ENCODE results near the gene RBM20. TPM values are rescaled to one million over a fixed set of nuclear protein-coding genes. Genes with fewer than 3 reads are reported as not detected.

The RBM20 gene
- total and polyA plus RNA-seq, 2 experiments from 2014 or later: 0.05 to 0.17 TPM

GRCh38 chr10:110631934-110632333 is 12.2 kb upstream of the RBM20 start:
- H3K27me3 Mint-ChIP-seq (ENCODE audit: insufficient read depth, low read depth, poor library complexity): no peaks in the 10 kb centered on the region
- Histone ChIP-seq H3K79me2 (replicated peaks; ENCODE audit: insufficient read depth) (no peaks in the 10 kb centered on the region), H4K20me1 (replicated peaks; ENCODE audit: insufficient read depth) (no peaks in the 10 kb centered on the region), H3F3A (replicated peaks; ENCODE audit: low read depth) (no peaks in the 10 kb centered on the region), H2AFZ (no peak overlapping the region), H3K9me2 (ENCODE audit: insufficient read depth) (no peaks in the 10 kb centered on the region), H3K36me3 (ENCODE audit: insufficient read depth) (no peaks in the 10 kb centered on the region), H3K4me1 (ENCODE audit: insufficient read depth) (peaks cover 12% of the 10 kb centered on the region), H3K27me3 (ENCODE audit: insufficient read depth) (no peaks in the 10 kb centered on the region), H3K4me2 (no peak overlapping the region), H3K4me3 (no peak overlapping the region), H3K27ac (ENCODE audit: low read depth) (no peak overlapping the region)
- no peak overlapping the region for H3K4me3 Mint-ChIP-seq
- H3K36me3 Mint-ChIP-seq (ENCODE audit: low read depth): no peaks in the 10 kb centered on the region
- peaks cover 15% of the 10 kb centered on the region for H3K4me1 Mint-ChIP-seq
- ATAC-seq (no peak), DNase-seq (ENCODE audit: low spot score) (no peak)
- no peaks in the 10 kb centered on the region for H3K9me3 Mint-ChIP-seq
- H3K27ac Mint-ChIP-seq: no peak overlapping the region
- TF ChIP-seq EZH2phosphoT487 (IDR thresholded peaks at IDR 0.05; ENCODE audit: unreplicated experiment): no peak
- TF ChIP-seq, protein P1, sequence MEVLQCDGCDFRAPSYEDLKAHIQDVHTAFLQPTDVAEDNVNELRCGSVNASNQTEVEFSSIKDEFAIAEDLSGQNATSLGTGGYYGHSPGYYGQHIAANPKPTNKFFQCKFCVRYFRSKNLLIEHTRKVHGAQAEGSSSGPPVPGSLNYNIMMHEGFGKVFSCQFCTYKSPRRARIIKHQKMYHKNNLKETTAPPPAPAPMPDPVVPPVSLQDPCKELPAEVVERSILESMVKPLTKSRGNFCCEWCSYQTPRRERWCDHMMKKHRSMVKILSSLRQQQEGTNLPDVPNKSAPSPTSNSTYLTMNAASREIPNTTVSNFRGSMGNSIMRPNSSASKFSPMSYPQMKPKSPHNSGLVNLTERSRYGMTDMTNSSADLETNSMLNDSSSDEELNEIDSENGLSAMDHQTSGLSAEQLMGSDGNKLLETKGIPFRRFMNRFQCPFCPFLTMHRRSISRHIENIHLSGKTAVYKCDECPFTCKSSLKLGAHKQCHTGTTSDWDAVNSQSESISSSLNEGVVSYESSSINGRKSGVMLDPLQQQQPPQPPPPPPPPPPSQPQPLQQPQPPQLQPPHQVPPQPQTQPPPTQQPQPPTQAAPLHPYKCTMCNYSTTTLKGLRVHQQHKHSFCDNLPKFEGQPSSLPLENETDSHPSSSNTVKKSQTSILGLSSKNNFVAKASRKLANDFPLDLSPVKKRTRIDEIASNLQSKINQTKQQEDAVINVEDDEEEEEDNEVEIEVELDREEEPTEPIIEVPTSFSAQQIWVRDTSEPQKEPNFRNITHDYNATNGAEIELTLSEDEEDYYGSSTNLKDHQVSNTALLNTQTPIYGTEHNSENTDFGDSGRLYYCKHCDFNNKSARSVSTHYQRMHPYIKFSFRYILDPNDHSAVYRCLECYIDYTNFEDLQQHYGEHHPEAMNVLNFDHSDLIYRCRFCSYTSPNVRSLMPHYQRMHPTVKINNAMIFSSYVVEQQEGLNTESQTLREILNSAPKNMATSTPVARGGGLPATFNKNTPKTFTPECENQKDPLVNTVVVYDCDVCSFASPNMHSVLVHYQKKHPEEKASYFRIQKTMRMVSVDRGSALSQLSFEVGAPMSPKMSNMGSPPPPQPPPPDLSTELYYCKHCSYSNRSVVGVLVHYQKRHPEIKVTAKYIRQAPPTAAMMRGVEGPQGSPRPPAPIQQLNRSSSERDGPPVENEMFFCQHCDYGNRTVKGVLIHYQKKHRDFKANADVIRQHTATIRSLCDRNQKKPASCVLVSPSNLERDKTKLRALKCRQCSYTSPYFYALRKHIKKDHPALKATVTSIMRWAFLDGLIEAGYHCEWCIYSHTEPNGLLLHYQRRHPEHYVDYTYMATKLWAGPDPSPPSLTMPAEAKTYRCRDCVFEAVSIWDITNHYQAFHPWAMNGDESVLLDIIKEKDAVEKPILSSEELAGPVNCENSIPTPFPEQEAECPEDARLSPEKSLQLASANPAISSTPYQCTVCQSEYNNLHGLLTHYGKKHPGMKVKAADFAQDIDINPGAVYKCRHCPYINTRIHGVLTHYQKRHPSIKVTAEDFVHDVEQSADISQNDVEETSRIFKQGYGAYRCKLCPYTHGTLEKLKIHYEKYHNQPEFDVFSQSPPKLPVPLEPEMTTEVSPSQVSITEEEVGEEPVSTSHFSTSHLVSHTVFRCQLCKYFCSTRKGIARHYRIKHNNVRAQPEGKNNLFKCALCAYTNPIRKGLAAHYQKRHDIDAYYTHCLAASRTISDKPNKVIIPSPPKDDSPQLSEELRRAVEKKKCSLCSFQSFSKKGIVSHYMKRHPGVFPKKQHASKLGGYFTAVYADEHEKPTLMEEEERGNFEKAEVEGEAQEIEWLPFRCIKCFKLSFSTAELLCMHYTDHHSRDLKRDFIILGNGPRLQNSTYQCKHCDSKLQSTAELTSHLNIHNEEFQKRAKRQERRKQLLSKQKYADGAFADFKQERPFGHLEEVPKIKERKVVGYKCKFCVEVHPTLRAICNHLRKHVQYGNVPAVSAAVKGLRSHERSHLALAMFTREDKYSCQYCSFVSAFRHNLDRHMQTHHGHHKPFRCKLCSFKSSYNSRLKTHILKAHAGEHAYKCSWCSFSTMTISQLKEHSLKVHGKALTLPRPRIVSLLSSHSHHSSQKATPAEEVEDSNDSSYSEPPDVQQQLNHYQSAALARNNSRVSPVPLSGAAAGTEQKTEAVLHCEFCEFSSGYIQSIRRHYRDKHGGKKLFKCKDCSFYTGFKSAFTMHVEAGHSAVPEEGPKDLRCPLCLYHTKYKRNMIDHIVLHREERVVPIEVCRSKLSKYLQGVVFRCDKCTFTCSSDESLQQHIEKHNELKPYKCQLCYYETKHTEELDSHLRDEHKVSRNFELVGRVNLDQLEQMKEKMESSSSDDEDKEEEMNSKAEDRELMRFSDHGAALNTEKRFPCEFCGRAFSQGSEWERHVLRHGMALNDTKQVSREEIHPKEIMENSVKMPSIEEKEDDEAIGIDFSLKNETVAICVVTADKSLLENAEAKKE (CRISPR knock-in tag; IDR thresholded peaks at IDR 0.05): no peak

DNA sequence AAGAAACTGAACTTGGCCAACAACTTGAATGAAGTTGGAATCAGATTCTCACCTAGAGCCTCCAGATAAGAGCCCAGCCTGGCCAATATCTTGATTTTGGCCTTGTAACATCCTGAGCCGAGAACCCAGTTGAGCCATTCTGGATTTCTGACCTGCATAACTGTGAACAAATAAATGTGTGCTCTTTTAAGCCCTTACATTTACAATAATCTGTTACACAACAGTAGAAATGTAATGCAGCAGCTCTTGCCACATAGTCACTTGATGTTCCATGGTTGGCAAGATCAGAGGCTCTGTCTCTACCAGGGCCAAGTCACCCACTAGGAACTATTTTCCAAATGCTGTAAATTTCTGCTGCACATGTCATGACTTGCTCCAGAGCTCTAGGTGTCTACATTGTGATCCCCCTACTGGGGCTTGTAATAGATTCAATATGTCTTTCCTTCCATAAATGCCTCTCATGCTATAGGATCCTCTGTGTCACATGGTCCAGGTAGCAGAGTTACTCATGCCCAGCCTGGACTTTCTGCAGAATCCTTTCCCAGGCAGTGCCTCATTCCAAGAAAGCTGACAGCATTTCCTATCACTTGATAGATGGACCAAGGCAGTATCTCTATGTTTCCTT is 11.4 kb upstream of the RBM20 start:
- Mint-ChIP-seq H3K4me1 (peaks cover 22% of the 10 kb centered on the region), H3K4me3 (no peak overlapping the region; the same call in 2 of the 3 replicates), H3K27ac (no peak overlapping the region), H3K36me3 (ENCODE audit: low read depth) (no peaks in the 10 kb centered on the region), H3K9me3 (no peaks in the 10 kb centered on the region), H3K27me3 (ENCODE audit: insufficient read depth, low read depth, poor library complexity) (peaks cover 3% of the 10 kb centered on the region)
- Histone ChIP-seq H3K4me1 (ENCODE audit: insufficient read depth) (peaks cover 19% of the 10 kb centered on the region), H3K27ac (ENCODE audit: low read depth) (no peak overlapping the region), H3K4me3 (no peak overlapping the region), H3K4me2 (no peak overlapping the region), H4K20me1 (replicated peaks; ENCODE audit: insufficient read depth) (no peaks in the 10 kb centered on the region), H3F3A (replicated peaks; ENCODE audit: low read depth) (0 out of 2 replicates have a peak, but pooled peaks cover 5% of the 10 kb centered on the region), H2AFZ (no peak overlapping the region), H3K27me3 (ENCODE audit: insufficient read depth) (no peaks in the 10 kb centered on the region), H3K36me3 (ENCODE audit: insufficient read depth) (no peaks in the 10 kb centered on the region), H3K79me2 (replicated peaks; ENCODE audit: insufficient read depth) (no peaks in the 10 kb centered on the region), H3K9me2 (ENCODE audit: insufficient read depth) (no peaks in the 10 kb centered on the region)
- no peak for TF ChIP-seq EZH2phosphoT487 (IDR thresholded peaks at IDR 0.05; ENCODE audit: unreplicated experiment)
- no peak for TF ChIP-seq CREB1 (CRISPR knock-in tag; IDR thresholded peaks at IDR 0.05; ENCODE audit: low read depth)
- TF ChIP-seq POLR2AphosphoS5 (IDR thresholded peaks at IDR 0.05; ENCODE audit: low read depth): no peak
- TF ChIP-seq, protein P2, sequence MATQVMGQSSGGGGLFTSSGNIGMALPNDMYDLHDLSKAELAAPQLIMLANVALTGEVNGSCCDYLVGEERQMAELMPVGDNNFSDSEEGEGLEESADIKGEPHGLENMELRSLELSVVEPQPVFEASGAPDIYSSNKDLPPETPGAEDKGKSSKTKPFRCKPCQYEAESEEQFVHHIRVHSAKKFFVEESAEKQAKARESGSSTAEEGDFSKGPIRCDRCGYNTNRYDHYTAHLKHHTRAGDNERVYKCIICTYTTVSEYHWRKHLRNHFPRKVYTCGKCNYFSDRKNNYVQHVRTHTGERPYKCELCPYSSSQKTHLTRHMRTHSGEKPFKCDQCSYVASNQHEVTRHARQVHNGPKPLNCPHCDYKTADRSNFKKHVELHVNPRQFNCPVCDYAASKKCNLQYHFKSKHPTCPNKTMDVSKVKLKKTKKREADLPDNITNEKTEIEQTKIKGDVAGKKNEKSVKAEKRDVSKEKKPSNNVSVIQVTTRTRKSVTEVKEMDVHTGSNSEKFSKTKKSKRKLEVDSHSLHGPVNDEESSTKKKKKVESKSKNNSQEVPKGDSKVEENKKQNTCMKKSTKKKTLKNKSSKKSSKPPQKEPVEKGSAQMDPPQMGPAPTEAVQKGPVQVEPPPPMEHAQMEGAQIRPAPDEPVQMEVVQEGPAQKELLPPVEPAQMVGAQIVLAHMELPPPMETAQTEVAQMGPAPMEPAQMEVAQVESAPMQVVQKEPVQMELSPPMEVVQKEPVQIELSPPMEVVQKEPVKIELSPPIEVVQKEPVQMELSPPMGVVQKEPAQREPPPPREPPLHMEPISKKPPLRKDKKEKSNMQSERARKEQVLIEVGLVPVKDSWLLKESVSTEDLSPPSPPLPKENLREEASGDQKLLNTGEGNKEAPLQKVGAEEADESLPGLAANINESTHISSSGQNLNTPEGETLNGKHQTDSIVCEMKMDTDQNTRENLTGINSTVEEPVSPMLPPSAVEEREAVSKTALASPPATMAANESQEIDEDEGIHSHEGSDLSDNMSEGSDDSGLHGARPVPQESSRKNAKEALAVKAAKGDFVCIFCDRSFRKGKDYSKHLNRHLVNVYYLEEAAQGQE (IDR thresholded peaks at IDR 0.05; ENCODE audit: unreplicated experiment): no peak
- no peak for DNase-seq (ENCODE audit: low spot score)
- no peak for ATAC-seq

Data from GM23338 (cell line).